H1 (cell line): ENCODE results near the gene NUB1. TPM values are rescaled to one million over a fixed set of nuclear protein-coding genes. Genes with fewer than 3 reads are reported as not detected.

Experiments
- CTCF ChIA-PET: fragments of 300-600 bp; sonication (Branson Sonifier 250); formaldehyde crosslinking; loops from one replicate; lab custom pipeline; 2021; ENCODE audit not compliant: partially characterized antibody; lab: Charles Lee
- POLR2A ChIA-PET: fragments of 300-600 bp; sonication (Branson Sonifier 250); formaldehyde crosslinking; loops from one replicate; lab custom pipeline; 2021; ENCODE audit warnings: inconsistent platforms; ENCODE audit not compliant: partially characterized antibody; lab: Charles Lee
- DNase-seq, 2 experiments: peaks; one replicate each; pipeline versions ENCODE4 v3.0.0 to v3.0.0-alpha.2; 2010 to 2022; ENCODE audit warnings: low spot score in 2 of 2, low read depth in 1 of 2, mixed read lengths in 1 of 2
- FAIRE-seq: peaks from 2 replicates; lab custom pipeline; 2011; peaks lifted over from hg19 to GRCh38; lab: Jason Lieb, UNC
- H2AFZ ChIP-seq: 2 replicates; pipeline ENCODE4 v1.8.1; 2012; ENCODE audit warnings: low read length, inconsistent platforms
- H2AK5ac ChIP-seq: 2 replicates; pipeline ENCODE4 v1.6.1; 2013; ENCODE audit warnings: low read depth, low read length
- H2BK120ac ChIP-seq: replicated peaks from 2 replicates; pipeline ENCODE3; 2013; ENCODE audit warnings: low read depth, low read length, inconsistent platforms
- H2BK12ac ChIP-seq: 2 replicates; pipeline ENCODE4 v1.6.1; 2013; ENCODE audit warnings: low read depth, low read length
- H2BK15ac ChIP-seq: 2 replicates; pipeline ENCODE4 v1.6.1; 2013; ENCODE audit warnings: low read length
- H2BK20ac ChIP-seq: 2 replicates; pipeline ENCODE4 v1.6.1; 2013; ENCODE audit warnings: low read length
- H2BK5ac ChIP-seq: 2 replicates; pipeline ENCODE4 v1.6.1; 2013; ENCODE audit warnings: low read depth, low read length
- H3K14ac ChIP-seq: 2 replicates; pipeline ENCODE4 v1.6.1; 2013; ENCODE audit warnings: inconsistent platforms; ENCODE audit not compliant: insufficient read length
- H3K18ac ChIP-seq: 2 replicates; pipeline ENCODE4 v1.6.1; 2013; ENCODE audit warnings: low read length; ENCODE audit errors: extremely low read depth
- H3K23ac ChIP-seq: 2 replicates; pipeline ENCODE4 v1.6.1; 2013; ENCODE audit warnings: inconsistent platforms; ENCODE audit not compliant: insufficient read length
- H3K23me2 ChIP-seq: 2 replicates; pipeline ENCODE4 v1.6.1; 2013; ENCODE audit warnings: low read depth, low read length
- H3K27ac ChIP-seq: 2 replicates; pipeline ENCODE4 v1.6.1; 2011; ENCODE audit warnings: low read depth, low read length, inconsistent platforms
- H3K27me3 ChIP-seq, 4 experiments: replicated peaks in 1 of 4; 1 replicate in 1 of 4; 2 replicates in 3 of 4; pipeline versions ENCODE4 v1.6.1 to v1.8.1; 2011 to 2013; ENCODE audit warnings: low read length in 3 of 4, mild to moderate bottlenecking in 3 of 4, inconsistent platforms in 2 of 4, mixed read lengths in 2 of 4, moderate library complexity in 1 of 4; ENCODE audit not compliant: control insufficient read depth in 3 of 4, insufficient read depth in 3 of 4; ENCODE audit errors: extremely low read depth in 1 of 4
- H3K36me3 ChIP-seq, 4 experiments: 2 replicates each; pipeline versions ENCODE4 v1.6.1 to v1.8.1; 2011 to 2013; ENCODE audit warnings: mild to moderate bottlenecking in 4 of 4, low read length in 3 of 4, moderate library complexity in 2 of 4, control low read depth in 1 of 4, inconsistent platforms in 1 of 4; ENCODE audit not compliant: insufficient read depth in 4 of 4, control insufficient read depth in 2 of 4
- H3K4ac ChIP-seq: replicated peaks from 2 replicates; pipeline ENCODE3; 2013; ENCODE audit warnings: low read length, low read depth, mixed read lengths, inconsistent platforms; ENCODE audit not compliant: insufficient read length
- H3K4me1 ChIP-seq, 4 experiments: replicated peaks in 1 of 4; 1 replicate in 1 of 4; 2 replicates in 3 of 4; pipeline versions ENCODE4 v1.6.1 to v1.8.1; 2011 to 2013; ENCODE audit warnings: low read length in 3 of 4, inconsistent platforms in 2 of 4, mixed read lengths in 1 of 4; ENCODE audit not compliant: insufficient read depth in 4 of 4, control insufficient read depth in 3 of 4
- H3K4me2 ChIP-seq, 2 experiments: 2 replicates each; pipeline versions ENCODE4 v1.6.1 to v1.8.1; 2011 to 2013; ENCODE audit warnings: low read depth in 2 of 2, low read length in 2 of 2, control low read depth in 1 of 2, inconsistent platforms in 1 of 2, mild to moderate bottlenecking in 1 of 2; ENCODE audit not compliant: insufficient read depth in 1 of 2
- H3K4me3 ChIP-seq, 4 experiments: fragments of 200-600, 300-600 bp in 1 of 4; sonication (generic), shearing (Covaris generic), sonication (Bioruptor Twin) in 1 of 4; 2 replicates each; pipeline versions ENCODE4 v1.5.1 to v1.8.1; 2011 to 2016; ENCODE audit warnings: low read length in 4 of 4, low read depth in 3 of 4, control low read depth in 2 of 4, inconsistent platforms in 2 of 4, mild to moderate bottlenecking in 2 of 4, mixed read lengths in 1 of 4, moderate library complexity in 1 of 4; ENCODE audit not compliant: insufficient read depth in 2 of 4; ENCODE audit errors: extremely low read depth in 1 of 4
- H3K56ac ChIP-seq: replicated peaks from 2 replicates; pipeline ENCODE3; 2013; ENCODE audit warnings: low read depth, mild to moderate bottlenecking, mixed read lengths, low read length, inconsistent platforms; ENCODE audit not compliant: insufficient read length
- H3K79me1 ChIP-seq: 2 replicates; pipeline ENCODE4 v1.6.1; 2013; ENCODE audit warnings: low read depth, low read length, control low read depth
- H3K79me2 ChIP-seq, 2 experiments: 2 replicates each; pipeline versions ENCODE4 v1.6.1 to v1.8.1; 2012 to 2013; ENCODE audit warnings: low read length in 2 of 2, mild to moderate bottlenecking in 2 of 2, inconsistent platforms in 1 of 2; ENCODE audit not compliant: insufficient read depth in 2 of 2, control insufficient read depth in 1 of 2
- H3K9ac ChIP-seq, 4 experiments: replicated peaks in 1 of 4; 1 replicate in 1 of 4; 2 replicates in 3 of 4; pipeline versions ENCODE4 v1.6.1 to v1.8.1; 2011 to 2013; ENCODE audit warnings: low read depth in 3 of 4, low read length in 3 of 4, control low read depth in 2 of 4, mild to moderate bottlenecking in 2 of 4, moderate library complexity in 2 of 4, inconsistent platforms in 1 of 4; ENCODE audit errors: extremely low read depth in 1 of 4
- H3K9me3 ChIP-seq, 2 experiments: 2 replicates each; pipeline versions ENCODE4 v1.6.1 to v1.8.1; 2012 to 2013; ENCODE audit warnings: mild to moderate bottlenecking in 2 of 2, moderate library complexity in 2 of 2, control low read depth in 1 of 2, inconsistent platforms in 1 of 2, low read depth in 1 of 2, low read length in 1 of 2, mixed read lengths in 1 of 2; ENCODE audit not compliant: insufficient read depth in 2 of 2
- H4K20me1 ChIP-seq, 2 experiments: replicated peaks in 1 of 2; 2 replicates each; pipeline versions ENCODE3 to v1.8.1; 2011 to 2013; ENCODE audit warnings: inconsistent platforms in 2 of 2, low read length in 2 of 2, mild to moderate bottlenecking in 1 of 2; ENCODE audit not compliant: insufficient read depth in 2 of 2, control insufficient read depth in 1 of 2
- H4K5ac ChIP-seq: 2 replicates; pipeline ENCODE4 v1.6.1; 2013; ENCODE audit warnings: low read length, low read depth, mixed read lengths, inconsistent platforms; ENCODE audit not compliant: insufficient read length
- H4K8ac ChIP-seq: 2 replicates; pipeline ENCODE4 v1.8.0; 2013; ENCODE audit warnings: mild to moderate bottlenecking, moderate library complexity, low read length, inconsistent platforms; ENCODE audit not compliant: insufficient read depth; ENCODE audit errors: extremely low read depth
- H4K91ac ChIP-seq: replicated peaks from 2 replicates; pipeline ENCODE3; 2013; ENCODE audit warnings: low read length, mixed read lengths, inconsistent platforms; ENCODE audit not compliant: insufficient read length
- RBBP5 ChIP-seq: IDR thresholded peaks from 2 replicates; pipeline ENCODE4 v1.7.1; 2012; ENCODE audit warnings: low read depth, mild to moderate bottlenecking, inconsistent platforms, low read length, moderate library complexity, borderline replicate concordance
- SAP30 ChIP-seq: fragments of 300-600 bp; sonication (generic); IDR thresholded peaks from 2 replicates; pipeline ENCODE4 v1.7.1; 2012; ENCODE audit warnings: low read length, moderate library complexity, mild to moderate bottlenecking, inconsistent platforms; ENCODE audit not compliant: insufficient read depth, insufficient replicate concordance
- SIN3A ChIP-seq, 2 experiments: IDR thresholded peaks in 1 of 2; conservative IDR thresholded peaks in 1 of 2; 2 replicates each; pipeline ENCODE4 v1.6.1; 2011 to 2012; ENCODE audit warnings: low read length in 2 of 2, improper control_type of control experiment in 1 of 2, low read depth in 1 of 2, mild to moderate bottlenecking in 1 of 2
- SRF ChIP-seq: IDR thresholded peaks from 2 replicates; pipeline ENCODE4 v1.6.1; 2011; ENCODE audit warnings: mild to moderate bottlenecking, low read depth, low read length, moderate library complexity
- TAF7 ChIP-seq: optimal IDR thresholded peaks from 2 replicates; pipeline ENCODE3; 2011; ENCODE audit warnings: low read depth, mild to moderate bottlenecking, inconsistent platforms, low read length, moderate library complexity, borderline replicate concordance
- ZNF274 ChIP-seq: IDR thresholded peaks from 2 replicates; pipeline ENCODE4 v1.7.0; 2012; ENCODE audit warnings: low read length, borderline replicate concordance; ENCODE audit errors: extremely low read depth
- WGBS, 2 experiments: shearing (Covaris generic) in 1 of 2; methylation state at CpG; one replicate each; pipeline versions ENCODE4 v1.1.6 to v1.1.7; 2013 to 2015; ENCODE audit warnings: low lambda C conversion rate in 2 of 2, mixed read lengths in 2 of 2, inconsistent platforms in 1 of 2, low coverage in 1 of 2, missing lambda C conversion rate in 1 of 2; ENCODE audit not compliant: insufficient replicate concordance in 2 of 2, insufficient coverage in 1 of 2, insufficient read length in 1 of 2; ENCODE audit errors: extremely low coverage in 1 of 2, missing lambda C conversion rate in 1 of 2; 5-methylcytosine and 5-hydroxymethylcytosine counted together
- polyA plus RNA-seq, 7 experiments: library from polyadenylated mRNA; depleted of rRNA in 3 of 7; stranded (reverse) in 5 of 7; unstranded in 2 of 7; fragments of >200 nt in 5 of 7; fragments of 200-250 nt in 2 of 7; gene quantifications; 1 replicate in 5 of 7; 2 replicates in 1 of 7; 4 replicates in 1 of 7; pipeline versions ENCODE4 v1.2.1 to v1.2.3, GENCODE V29; 2011 to 2013; ENCODE audit warnings: missing spikeins in 2 of 7, mixed read lengths in 2 of 7
- total RNA-seq: library from RNA; stranded (reverse); fragmentation: NEBNext Ultra II Directional; extraction: Animal tissue kit (Norgen Biotek cat#: 25700); gene quantifications from 2 replicates; pipeline ENCODE4 v1.2.1, GENCODE V29; 2021
- TF ChIP-seq, protein P1 (sequence below): IDR thresholded peaks from 2 replicates; pipeline ENCODE4 v1.6.1; 2012; ENCODE audit warnings: low read length, inconsistent platforms
- TF ChIP-seq, protein P2 (sequence below): IDR thresholded peaks from 2 replicates; pipeline ENCODE4 v1.6.1; 2011; ENCODE audit warnings: low read length, improper control_type of control experiment

Gene NUB1
- total and polyA plus RNA-seq, 2 of the 8 experiments (the other 6 are each of a cell fraction or from before 2014, with no cell fraction given), result 22.1 to 43.5 TPM

DNA sequence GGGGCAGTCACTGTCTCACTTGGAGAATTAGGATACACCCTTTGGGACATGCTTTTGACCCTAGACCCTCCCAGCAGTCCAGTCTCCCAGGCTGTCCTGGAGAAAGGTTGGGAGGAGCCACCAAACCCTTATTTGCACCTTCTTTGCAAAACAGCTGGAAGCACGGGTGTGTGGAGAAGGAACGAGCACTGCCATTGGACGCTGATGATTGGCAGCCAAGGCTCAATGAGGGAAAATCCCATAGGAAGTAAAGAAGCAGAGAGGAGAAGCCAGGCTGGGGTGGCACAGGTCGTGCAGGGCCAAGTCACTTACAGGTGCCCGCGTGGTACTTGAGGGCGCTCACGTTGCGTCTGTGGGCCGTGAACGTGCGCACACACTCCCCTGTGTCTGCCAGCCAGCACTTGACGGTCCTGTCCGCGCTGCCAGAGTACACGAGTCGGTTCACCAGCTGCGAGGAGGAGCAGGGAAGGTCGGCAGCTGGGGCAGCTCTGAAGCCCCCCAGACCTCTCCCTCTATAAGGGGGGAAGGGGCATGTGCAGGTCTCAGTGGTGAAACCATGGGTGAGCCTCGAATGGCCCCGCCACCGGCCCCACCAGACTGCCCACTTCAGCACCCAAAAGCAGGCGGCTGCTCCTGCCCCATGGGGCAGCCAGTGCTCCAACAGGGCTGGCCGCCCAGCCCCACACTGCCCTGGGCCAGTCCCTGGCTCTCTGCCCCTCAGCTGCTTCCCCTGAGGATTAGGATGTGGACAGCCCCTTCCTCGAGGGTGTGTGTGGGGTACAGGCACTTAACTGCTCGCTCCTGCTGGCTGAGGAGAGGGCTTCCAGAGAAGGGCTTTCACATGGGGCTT is 43.4 kb downstream of the NUB1 start:
- DNase-seq (no peak), FAIRE-seq (no peak)
- H4K5ac ChIP-seq, result no peak overlapping the region
- H3K27ac ChIP-seq, result no peak overlapping the region
- H3K9ac ChIP-seq, result no peak overlapping the region
- no peak overlapping the region for H4K91ac ChIP-seq
- H4K20me1 ChIP-seq, result peaks cover 0 to 2% of the 10 kb centered on the region in 2 experiments
- no peak overlapping the region for H3K4me2 ChIP-seq
- no peak overlapping the region for H2BK5ac ChIP-seq
- no peak overlapping the region for H2BK120ac ChIP-seq
- no peak overlapping the region for H3K18ac ChIP-seq
- no peak overlapping the region for H2BK20ac ChIP-seq
- no peaks in the 10 kb centered on the region for H3K79me2 ChIP-seq
- ChIA-PET POLR2A (interaction anchor here (1.0 kb wide), 1 partner anchor 15 kb away, joined by 3 read pairs; no protein-coding TSS in a partner anchor), CTCF (interaction anchor here (0.8 to 3.2 kb wide), 5 partner anchors 12 to 64 kb away, joined by 3 to 16 read pairs (median 14); no protein-coding TSS in a partner anchor)
- H3K23me2 ChIP-seq, result peaks cover 14% of the 10 kb centered on the region; the same call in 1 of the 2 replicates
- no peak overlapping the region for H3K23ac ChIP-seq
- no peak overlapping the region for H2BK15ac ChIP-seq
- H2AFZ ChIP-seq, result no peak overlapping the region
- H4K8ac ChIP-seq, result no peak overlapping the region
- H2BK12ac ChIP-seq, result no peak overlapping the region
- no peak overlapping the region for H3K56ac ChIP-seq
- H3K9me3 ChIP-seq, result no peaks in the 10 kb centered on the region
- H3K4me3 ChIP-seq, result no peak overlapping the region
- H2AK5ac ChIP-seq, result no peak overlapping the region
- H3K4me1 ChIP-seq, result peaks cover 0 to 25% (median 8%) of the 10 kb centered on the region in 4 experiments; a peak in 6 of 7 replicates
- no peak overlapping the region for H3K4ac ChIP-seq
- peaks cover 8 to 27% (median 22%) of the 10 kb centered on the region in 4 experiments for H3K27me3 ChIP-seq
- 94% methylated on average over 21 of the region's 26 CpGs; no CpG with 5 or more reads in 1 of the 2 experiments for WGBS, 2 experiments
- no peak overlapping the region for H3K14ac ChIP-seq
- H3K36me3 ChIP-seq, result no peaks in the 10 kb centered on the region
- H3K79me1 ChIP-seq, result no peaks in the 10 kb centered on the region
- TF ChIP-seq ZNF274 (no peak), SIN3A (conservative IDR thresholded peaks at IDR 0.05 in 1 of 2, IDR thresholded peaks at IDR 0.05 in 1 of 2; ENCODE audit: low read depth in 1 of 2, low read length in 2 of 2) (no peak), TAF7 (no peak), SRF (no peak), RBBP5 (no peak), SAP30 (no peak)
- TF ChIP-seq, protein P1, sequence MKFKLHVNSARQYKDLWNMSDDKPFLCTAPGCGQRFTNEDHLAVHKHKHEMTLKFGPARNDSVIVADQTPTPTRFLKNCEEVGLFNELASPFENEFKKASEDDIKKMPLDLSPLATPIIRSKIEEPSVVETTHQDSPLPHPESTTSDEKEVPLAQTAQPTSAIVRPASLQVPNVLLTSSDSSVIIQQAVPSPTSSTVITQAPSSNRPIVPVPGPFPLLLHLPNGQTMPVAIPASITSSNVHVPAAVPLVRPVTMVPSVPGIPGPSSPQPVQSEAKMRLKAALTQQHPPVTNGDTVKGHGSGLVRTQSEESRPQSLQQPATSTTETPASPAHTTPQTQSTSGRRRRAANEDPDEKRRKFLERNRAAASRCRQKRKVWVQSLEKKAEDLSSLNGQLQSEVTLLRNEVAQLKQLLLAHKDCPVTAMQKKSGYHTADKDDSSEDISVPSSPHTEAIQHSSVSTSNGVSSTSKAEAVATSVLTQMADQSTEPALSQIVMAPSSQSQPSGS, result no peak
- TF ChIP-seq, protein P2, sequence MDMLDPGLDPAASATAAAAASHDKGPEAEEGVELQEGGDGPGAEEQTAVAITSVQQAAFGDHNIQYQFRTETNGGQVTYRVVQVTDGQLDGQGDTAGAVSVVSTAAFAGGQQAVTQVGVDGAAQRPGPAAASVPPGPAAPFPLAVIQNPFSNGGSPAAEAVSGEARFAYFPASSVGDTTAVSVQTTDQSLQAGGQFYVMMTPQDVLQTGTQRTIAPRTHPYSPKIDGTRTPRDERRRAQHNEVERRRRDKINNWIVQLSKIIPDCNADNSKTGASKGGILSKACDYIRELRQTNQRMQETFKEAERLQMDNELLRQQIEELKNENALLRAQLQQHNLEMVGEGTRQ, result no peak
